RWPE2 (cell line): Measurements from ENCODE around the gene GNAO1.

ENCODE experiments used
- ATAC-seq: fragments of 200-7000 bp; cut with Tn5 transposase; 3 replicates; pipeline ENCODE4 v1.9.1; 2021; ENCODE audit warnings: low read depth
- DNase-seq: peaks from one replicate; pipeline ENCODE4 v3.0.0-alpha.2; 2020; ENCODE audit warnings: low spot score
- H3K27ac ChIP-seq: fragments of 450-650 bp; 2 replicates; pipeline ENCODE4 v1.5.1; 2017; ENCODE audit warnings: mild to moderate bottlenecking; ENCODE audit not compliant: poor library complexity, severe bottlenecking
- H3K27me3 ChIP-seq: fragments of 250-450 bp; sonication (Bioruptor Pico); 2 replicates; pipeline ENCODE4 v1.5.1; 2021; ENCODE audit warnings: mild to moderate bottlenecking, moderate library complexity; ENCODE audit not compliant: insufficient read depth, poor library complexity, severe bottlenecking
- H3K36me3 ChIP-seq: fragments of 250-450 bp; sonication (Bioruptor Pico); 2 replicates; pipeline ENCODE4 v1.5.1; 2020; ENCODE audit warnings: low read depth, mild to moderate bottlenecking, moderate library complexity
- H3K4me1 ChIP-seq: fragments of 250-450 bp; sonication (Bioruptor Pico); 2 replicates; pipeline ENCODE4 v1.5.1; 2021; ENCODE audit warnings: mild to moderate bottlenecking, moderate library complexity; ENCODE audit not compliant: insufficient read depth, poor library complexity, severe bottlenecking
- H3K4me3 ChIP-seq: fragments of 250-450 bp; sonication (Bioruptor Pico); 2 replicates; pipeline ENCODE4 v1.5.1; 2021; ENCODE audit warnings: mild to moderate bottlenecking, moderate library complexity; ENCODE audit not compliant: severe bottlenecking
- H3K9me3 ChIP-seq: fragments of 250-450 bp; sonication (Bioruptor Pico); 2 replicates; pipeline ENCODE4 v1.5.1; 2021; ENCODE audit warnings: mild to moderate bottlenecking, moderate library complexity; ENCODE audit not compliant: severe bottlenecking
- CTCF ChIP-seq: fragments of 450-650 bp; IDR thresholded peaks from one replicate; pipeline ENCODE4 v1.5.1; 2017; ENCODE audit warnings: mild to moderate bottlenecking, moderate library complexity; ENCODE audit not compliant: poor library complexity, severe bottlenecking

The GNAO1 gene

GRCh38 chr16:56275076-56275475 is 83.8 kb downstream of the GNAO1 start:
- Histone ChIP-seq H3K36me3 (no peaks in the 10 kb centered on the region), H3K9me3 (no peaks in the 10 kb centered on the region), H3K27me3 (no peaks in the 10 kb centered on the region), H3K4me1 (no peaks in the 10 kb centered on the region), H3K27ac (no peak overlapping the region), H3K4me3 (no peak overlapping the region)
- ATAC-seq (no peak), DNase-seq (no peak)
- TF ChIP-seq CTCF = no peak

DNA sequence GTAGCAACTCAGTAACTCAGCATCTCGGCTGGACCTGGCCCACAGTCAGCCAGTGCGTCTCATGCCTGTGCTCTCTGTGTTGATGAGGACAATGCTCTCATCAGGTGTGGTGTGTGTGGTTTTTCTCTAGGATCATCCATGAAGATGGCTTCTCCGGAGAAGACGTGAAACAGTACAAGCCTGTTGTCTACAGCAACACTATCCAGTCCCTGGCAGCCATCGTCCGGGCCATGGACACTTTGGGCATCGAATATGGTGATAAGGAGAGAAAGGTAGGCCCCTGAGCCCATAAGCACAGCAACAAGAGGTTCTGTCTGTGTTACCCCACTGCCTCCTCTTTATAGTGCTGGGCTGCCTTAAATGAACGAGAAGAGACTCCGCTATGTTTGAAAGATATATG is 84.5 kb downstream of the GNAO1 start:
- TF ChIP-seq CTCF = no peak
- DNase-seq = no peak
- H3K9me3 ChIP-seq = no peaks in the 10 kb centered on the region
- no peaks in the 10 kb centered on the region for H3K27me3 ChIP-seq
- ATAC-seq = no peak
- no peak overlapping the region for H3K27ac ChIP-seq
- no peak overlapping the region for H3K4me3 ChIP-seq
- no peaks in the 10 kb centered on the region for H3K4me1 ChIP-seq
- no peaks in the 10 kb centered on the region for H3K36me3 ChIP-seq

DNA sequence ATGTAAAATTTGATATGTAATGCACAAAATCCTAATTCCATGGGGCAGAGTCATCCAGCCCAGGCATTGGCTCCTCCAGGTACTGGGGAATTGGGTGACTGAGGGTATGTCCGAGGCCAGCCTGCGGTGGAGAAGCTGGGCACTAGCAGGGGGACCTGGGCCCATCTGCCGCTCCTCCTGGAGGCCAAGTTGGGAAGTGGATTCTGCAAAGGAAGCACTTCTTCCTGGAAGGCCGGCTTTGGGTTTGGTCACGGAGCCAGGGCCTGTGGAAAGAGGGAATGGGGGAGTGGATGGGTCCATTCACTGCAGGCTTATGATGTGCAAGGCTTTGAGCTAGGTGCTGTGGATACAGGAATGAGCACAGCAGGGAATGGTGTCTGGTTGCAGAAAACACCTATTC is 85.8 kb downstream of the GNAO1 start:
- no peaks in the 10 kb centered on the region for H3K36me3 ChIP-seq
- H3K9me3 ChIP-seq = no peaks in the 10 kb centered on the region
- peak; percentile 16 for TF ChIP-seq CTCF
- H3K27ac ChIP-seq = no peak overlapping the region
- no peaks in the 10 kb centered on the region for H3K27me3 ChIP-seq
- H3K4me1 ChIP-seq = no peaks in the 10 kb centered on the region
- DNase-seq (no peak), ATAC-seq (no peak)
- no peak overlapping the region for H3K4me3 ChIP-seq

DNA sequence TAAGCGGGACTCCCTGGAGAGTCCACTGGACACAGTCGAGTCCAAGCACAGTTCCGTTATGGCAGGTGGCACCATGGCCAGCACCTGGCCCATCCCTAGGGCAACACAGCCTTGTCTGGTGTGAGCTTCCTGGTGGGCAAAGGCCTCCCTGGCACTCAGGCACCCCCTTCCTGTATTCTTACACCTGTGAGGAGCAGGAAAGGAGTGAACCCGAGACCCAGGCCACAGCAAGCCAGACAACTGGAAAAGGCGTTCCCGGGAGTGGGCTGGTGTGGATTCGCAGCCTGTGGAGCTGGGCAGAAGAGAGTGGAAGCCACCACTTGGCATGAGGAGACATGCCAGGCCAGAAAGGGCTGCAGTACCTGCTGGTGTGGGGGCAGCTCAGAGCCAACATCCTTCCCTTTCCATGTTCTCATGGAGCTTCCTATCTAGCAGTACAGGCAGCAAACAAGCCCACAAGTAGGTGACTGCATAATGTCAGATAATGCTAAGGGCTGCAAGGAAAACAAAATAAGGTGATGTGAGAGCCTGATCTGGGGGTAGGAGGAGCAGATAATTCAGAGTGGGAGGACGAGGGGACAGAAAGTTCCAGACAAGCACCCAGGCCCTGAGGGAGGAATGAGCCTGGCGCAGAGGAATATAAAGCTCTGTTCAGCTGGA is 87.0 kb downstream of the GNAO1 start:
- Histone ChIP-seq H3K27ac (no peak overlapping the region), H3K4me3 (no peak overlapping the region), H3K27me3 (no peaks in the 10 kb centered on the region), H3K36me3 (no peaks in the 10 kb centered on the region), H3K4me1 (no peaks in the 10 kb centered on the region), H3K9me3 (no peaks in the 10 kb centered on the region)
- ATAC-seq = no peak
- TF ChIP-seq CTCF = no peak
- no peak for DNase-seq

GRCh38 chr16:56279132-56279531 is 87.8 kb downstream of the GNAO1 start:
- DNase-seq (no peak), ATAC-seq (no peak)
- Histone ChIP-seq H3K36me3 (no peaks in the 10 kb centered on the region), H3K4me1 (no peaks in the 10 kb centered on the region), H3K9me3 (no peaks in the 10 kb centered on the region), H3K4me3 (no peak overlapping the region), H3K27ac (no peak overlapping the region), H3K27me3 (no peaks in the 10 kb centered on the region)
- TF ChIP-seq CTCF = no peak
